ENCODE results near the gene HBA1.
"Not testable (repeated sequence)": the region's sequence is repeated elsewhere in the genome, so short reads cannot be mapped to it uniquely, and the experiment has no call there.

The HBA1 gene

DNA sequence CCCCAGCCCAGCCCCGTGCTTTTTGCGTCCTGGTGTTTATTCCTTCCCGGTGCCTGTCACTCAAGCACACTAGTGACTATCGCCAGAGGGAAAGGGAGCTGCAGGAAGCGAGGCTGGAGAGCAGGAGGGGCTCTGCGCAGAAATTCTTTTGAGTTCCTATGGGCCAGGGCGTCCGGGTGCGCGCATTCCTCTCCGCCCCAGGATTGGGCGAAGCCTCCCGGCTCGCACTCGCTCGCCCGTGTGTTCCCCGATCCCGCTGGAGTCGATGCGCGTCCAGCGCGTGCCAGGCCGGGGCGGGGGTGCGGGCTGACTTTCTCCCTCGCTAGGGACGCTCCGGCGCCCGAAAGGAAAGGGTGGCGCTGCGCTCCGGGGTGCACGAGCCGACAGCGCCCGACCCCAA lies 474 bp upstream of the HBA1 start:
- DNase-seq = not testable (repeated sequence)

DNA sequence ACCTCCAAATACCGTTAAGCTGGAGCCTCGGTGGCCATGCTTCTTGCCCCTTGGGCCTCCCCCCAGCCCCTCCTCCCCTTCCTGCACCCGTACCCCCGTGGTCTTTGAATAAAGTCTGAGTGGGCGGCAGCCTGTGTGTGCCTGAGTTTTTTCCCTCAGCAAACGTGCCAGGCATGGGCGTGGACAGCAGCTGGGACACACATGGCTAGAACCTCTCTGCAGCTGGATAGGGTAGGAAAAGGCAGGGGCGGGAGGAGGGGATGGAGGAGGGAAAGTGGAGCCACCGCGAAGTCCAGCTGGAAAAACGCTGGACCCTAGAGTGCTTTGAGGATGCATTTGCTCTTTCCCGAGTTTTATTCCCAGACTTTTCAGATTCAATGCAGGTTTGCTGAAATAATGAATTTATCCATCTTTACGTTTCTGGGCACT lies 928 bp downstream of the HBA1 start:
- DNase-seq = peak; percentile 64

- peak; percentile 83 for DNase-seq
These were observed 1.6 kb downstream of the HBA1 start for GRCh38 chr16:177981-178667.

DNA sequence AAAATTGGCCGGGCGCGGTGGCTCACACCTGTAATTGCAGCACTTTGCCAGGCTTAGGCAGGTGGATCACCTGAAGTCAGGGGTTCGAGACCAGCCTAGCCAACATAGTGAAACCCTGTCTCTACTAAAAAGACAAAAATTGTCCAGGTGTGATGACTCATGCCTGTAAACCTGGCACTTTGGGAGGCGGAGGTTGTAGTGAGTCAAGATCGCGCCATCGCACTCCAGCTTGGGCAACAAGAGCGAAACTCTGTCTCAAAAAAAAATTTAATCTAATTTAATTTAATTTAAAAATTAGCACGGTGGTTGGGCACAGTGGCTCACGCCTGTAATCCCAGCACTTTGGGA lies 2.2 kb downstream of the HBA1 start:
- no peak for DNase-seq

GRCh38 chr16:179211-180092 lies 3.0 kb downstream of the HBA1 start:
- peak; percentile 82 for DNase-seq

DNA sequence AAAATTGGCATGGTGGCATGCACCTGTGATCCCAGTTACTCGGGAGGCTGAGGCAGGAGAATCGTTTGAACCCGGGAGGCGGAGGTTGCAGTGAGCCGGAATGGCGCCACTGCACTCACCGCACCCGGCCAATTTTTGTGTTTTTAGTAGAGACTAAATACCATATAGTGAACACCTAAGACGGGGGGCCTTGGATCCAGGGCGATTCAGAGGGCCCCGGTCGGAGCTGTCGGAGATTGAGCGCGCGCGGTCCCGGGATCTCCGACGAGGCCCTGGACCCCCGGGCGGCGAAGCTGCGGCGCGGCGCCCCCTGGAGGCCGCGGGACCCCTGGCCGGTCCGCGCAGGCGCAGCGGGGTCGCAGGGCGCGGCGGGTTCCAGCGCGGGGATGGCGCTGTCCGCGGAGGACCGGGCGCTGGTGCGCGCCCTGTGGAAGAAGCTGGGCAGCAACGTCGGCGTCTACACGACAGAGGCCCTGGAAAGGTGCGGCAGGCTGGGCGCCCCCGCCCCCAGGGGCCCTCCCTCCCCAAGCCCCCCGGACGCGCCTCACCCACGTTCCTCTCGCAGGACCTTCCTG lies 3.7 kb downstream of the HBA1 start, which contains the start of gene HBQ1:
Gene HBQ1 (plus strand): TSS at position 359 of the 575 bp plus-strand sequence. CDS start 28 bp downstream, at position 387.
- DNase-seq = peak; percentile 68

- peak; percentile 87 for DNase-seq
These were observed 4.4 kb downstream of the HBA1 start for GRCh38 chr16:180681-181564.

GRCh38 chr16:181565-182021 lies 5.1 kb downstream of the HBA1 start:
- DNase-seq = peak; percentile 33

DNA sequence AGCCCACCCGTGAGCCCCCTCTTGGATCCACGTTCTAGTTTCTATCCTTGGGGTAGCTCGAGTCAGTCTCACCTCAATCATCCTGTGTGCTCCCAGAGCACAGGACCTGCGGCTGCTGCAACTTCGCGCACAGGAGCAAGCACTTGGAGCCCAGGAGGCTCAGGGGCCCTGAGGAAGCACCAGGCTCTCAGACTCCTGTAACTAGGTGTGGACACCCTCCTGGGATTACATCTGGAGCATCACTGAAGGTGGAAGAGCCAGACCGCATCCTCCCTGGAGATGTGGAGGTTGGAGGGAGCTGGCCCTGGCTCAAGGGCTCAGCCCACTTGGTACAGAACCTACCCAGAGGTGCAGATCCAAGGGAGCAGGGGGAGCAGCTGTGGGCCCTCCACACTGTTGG lies 6.5 kb downstream of the HBA1 start:
- no peak for DNase-seq

GRCh38 chr16:185213-185612 lies 8.7 kb downstream of the HBA1 start:
- DNase-seq = no peak

DNA sequence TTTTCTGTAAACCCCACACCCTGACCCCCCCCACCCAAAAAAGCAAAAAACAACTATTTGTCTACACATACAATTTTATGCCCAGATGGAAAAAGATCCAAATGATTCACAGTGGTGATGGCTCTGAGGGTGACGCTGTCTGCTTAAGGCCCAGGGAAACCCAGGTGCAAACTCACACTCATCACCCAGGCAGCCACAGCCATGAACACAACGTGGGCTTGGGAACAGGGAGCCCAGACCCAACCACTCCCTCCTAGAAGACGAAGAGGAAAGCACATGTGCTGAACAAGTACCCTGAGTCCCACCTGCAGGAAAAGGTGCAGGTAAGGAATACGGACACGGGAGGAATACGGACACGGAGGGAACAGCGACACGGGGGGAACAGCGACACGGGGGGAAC lies 9.2 kb downstream of the HBA1 start:
- no peak for DNase-seq

DNA sequence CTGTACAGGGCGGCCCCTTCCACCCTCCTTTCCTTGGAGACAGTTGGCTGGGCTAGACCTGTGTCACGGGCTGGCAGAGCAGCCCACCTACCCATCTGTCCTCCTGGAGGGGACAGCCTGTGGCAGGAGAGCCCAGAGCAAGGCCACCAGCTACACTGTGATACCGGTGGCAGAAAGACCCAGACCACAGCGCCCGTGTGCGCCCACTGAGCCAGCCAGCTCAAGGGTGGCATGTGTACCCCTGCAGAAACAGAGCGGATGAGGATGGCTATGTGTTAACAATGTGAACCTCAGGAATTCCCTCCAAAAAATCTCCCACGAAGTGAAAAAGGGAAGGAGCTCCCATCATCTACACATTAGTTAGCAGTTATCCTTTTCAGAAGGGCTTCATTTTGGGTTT lies 10.8 kb downstream of the HBA1 start:
- DNase-seq = no peak

DNA sequence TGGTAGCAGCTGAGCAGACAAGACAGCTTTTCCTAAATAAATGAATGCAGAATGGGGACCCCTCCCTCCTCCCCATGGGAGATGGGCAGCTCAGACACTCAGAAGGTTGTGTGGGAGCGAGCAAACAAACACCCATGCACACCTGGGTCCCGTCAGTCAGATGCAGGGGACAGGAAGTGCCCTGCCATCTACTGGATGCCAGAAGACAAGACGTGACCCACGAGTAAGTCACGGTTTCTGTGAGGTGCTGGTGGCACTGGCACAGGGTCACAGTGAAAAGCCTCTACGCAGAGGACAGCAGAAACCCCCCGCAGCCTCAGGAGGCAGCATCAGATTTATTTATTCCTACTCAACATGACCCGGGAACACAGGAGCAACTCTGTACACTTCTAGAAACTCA lies 12.2 kb downstream of the HBA1 start:
- peak; percentile 38 for DNase-seq

- no peak for DNase-seq
These were observed 13.2 kb downstream of the HBA1 start for GRCh38 chr16:189604-190186.

- DNase-seq = no peak
These were observed 15.4 kb downstream of the HBA1 start for GRCh38 chr16:191831-192230.

DNA sequence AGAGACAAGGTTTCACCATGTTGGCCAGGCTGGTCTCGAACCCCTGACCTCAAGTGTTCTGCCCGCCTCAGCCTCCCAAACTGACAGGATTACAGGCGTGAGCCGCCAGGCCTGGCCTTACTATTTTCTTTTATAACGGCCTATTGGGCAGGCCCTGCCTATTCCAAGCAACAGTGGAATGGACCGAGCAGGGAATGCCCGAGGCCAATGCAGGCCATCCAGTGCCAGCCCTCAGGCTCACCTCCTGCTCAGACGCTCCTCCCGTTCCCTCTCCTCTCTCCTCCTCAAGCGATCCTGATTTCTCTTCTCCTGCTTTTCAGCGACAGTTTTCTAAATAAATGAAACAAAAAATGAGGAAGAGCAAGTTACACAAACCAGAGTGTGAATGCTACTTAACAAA lies 16.2 kb downstream of the HBA1 start:
- DNase-seq = no peak

- no peak for DNase-seq
These were observed 17.0 kb downstream of the HBA1 start for GRCh38 chr16:193441-193840.

- no peak for DNase-seq
These were observed 18.0 kb downstream of the HBA1 start for GRCh38 chr16:194516-194915.

DNA sequence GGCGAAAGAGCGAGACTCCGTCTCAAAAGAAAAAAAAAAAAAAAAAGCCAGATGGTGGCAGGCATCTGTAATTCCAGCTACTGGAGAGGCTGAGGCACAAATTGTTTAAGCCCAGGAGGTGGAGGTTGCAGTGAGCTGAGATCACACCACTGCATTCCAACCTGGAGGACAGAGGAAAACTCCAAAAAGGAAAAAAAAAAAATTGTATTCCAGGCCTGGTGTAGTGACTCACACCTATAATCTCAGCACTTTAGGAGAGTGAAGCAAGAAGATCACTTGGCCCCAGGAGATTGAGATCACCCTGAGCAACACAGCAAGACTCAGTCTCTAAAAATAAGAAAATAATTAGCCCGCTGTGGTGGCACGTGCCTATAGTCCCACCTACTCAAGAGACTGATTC lies 23.9 kb downstream of the HBA1 start:
- DNase-seq = no peak

GRCh38 chr16:203246-203645 lies 26.8 kb downstream of the HBA1 start:
- DNase-seq = no peak

DNA sequence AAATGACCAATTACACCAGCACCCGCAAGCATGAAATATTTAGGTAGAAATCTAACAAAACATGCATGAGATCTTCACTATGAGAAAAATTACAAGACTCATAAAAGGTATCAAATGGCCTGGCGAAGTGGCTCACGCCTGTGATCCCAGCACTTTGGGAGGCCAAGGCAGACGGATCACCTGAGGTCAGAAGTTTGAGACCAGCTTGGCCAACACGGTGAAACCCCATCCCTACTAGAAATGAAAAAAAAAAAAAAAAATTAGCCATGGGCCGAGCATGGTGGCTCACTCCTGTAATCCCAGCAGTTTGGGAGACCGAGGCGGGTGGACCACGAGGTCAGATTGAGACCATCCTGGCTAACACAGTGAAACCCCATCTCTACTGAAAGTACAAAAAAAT lies 27.6 kb downstream of the HBA1 start:
- DNase-seq = not testable (repeated sequence)

DNA sequence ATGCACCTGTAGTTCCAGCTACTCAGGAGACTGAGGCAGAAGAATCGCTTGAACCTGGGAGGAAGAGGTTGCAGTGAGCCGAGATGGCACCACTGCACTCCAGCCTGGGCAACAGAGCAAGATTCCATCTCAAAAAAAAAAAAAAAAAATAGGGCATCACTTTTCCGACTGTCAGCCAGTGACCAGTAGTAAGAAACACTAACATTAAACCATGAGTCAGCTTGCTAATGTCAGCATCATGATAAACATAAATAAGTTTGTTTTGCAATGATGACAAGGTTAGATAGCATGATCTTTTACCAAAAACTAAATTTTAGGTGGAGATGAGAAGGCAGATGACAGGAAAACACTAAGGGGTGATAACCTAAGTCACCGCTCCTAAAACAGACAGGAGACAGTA lies 32.9 kb downstream of the HBA1 start:
- DNase-seq = not testable (repeated sequence)

All from hematopoietic multipotent progenitor cell treated with erythropoietin and hydrocortisone succinate and interleukin-3 and kit ligand, for 8 days (in vitro differentiated cells).